ENCODE data around the gene C12orf56. TPM values are rescaled to one million over a fixed set of nuclear protein-coding genes. Genes with fewer than 3 reads are reported as not detected.
"Not testable (repeated sequence)": the region's sequence is repeated elsewhere in the genome, so short reads cannot be mapped to it uniquely, and the experiment has no call there.

C12orf56 gene
- total RNA-seq, 2 experiments from 2014 or later = not detected

DNA sequence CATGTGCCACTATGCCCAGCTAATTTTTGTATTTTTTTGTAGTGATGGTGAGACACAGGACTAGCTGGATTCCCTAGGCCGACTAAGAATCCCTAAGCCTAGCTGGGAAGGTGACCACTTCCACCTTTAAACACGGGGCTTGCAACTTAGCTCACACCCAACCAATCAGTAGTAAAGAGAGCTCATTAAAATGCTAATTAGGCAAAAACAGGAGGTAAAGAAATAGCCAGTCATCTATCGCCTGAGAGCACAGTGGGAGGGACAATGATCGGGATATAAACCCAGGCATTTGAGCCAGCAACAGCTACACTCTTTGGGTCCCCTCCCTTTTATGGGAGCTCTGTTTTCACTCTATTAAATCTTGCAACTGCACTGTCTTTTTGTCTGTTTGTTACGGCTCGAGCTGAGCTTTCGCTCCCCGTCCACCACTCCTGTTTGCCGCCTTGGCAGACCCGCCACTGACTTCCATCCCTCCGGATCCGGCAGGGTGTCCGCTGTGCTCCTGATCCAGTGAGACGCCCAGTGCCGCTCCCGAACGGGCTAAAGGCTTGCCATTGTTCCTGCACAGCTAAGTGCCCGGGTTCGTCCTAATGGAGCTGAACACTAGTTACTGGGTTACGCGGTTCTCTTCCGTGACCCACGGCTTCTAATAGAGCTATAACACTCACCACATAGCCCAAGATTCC lies 70.9 kb downstream of the C12orf56 start:
- H3K27ac Mint-ChIP-seq; DNase-seq; H3K4me3 Mint-ChIP-seq; H3K36me3 Mint-ChIP-seq; H3K4me1 Mint-ChIP-seq; H3K9me3 Mint-ChIP-seq (ENCODE audit: low read depth); ATAC-seq; H3K27me3 Mint-ChIP-seq; CTCF ChIA-PET: not testable (repeated sequence)

DNA sequence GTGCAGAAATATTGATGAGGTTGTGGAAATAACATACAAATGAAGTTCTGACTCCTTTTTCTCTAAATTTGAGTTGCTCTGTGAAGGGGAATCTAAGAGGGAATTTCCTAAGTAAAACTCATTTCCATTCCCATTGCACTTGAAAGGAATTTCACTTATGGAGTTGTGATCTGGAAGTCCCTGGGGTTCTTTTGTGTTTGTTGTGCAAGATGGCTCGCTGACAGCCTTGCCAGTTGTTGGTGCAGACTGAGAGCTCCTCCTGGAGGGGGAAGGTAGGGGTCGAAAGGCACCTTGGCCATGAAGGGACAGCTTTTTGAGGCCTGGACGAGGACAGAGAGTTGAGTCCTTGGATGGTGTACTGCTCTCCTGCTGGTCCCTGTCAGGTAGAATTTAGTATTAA lies 72.0 kb downstream of the C12orf56 start:
- DNase-seq (no peak), ATAC-seq (no peak)
- Mint-ChIP-seq H3K27me3 (no peaks in the 10 kb centered on the region), H3K27ac (no peak overlapping the region), H3K4me3 (no peak overlapping the region), H3K9me3 (ENCODE audit: low read depth) (no peaks in the 10 kb centered on the region), H3K4me1 (no peaks in the 10 kb centered on the region), H3K36me3 (no peaks in the 10 kb centered on the region)
- CTCF ChIA-PET = no interaction called here

DNA sequence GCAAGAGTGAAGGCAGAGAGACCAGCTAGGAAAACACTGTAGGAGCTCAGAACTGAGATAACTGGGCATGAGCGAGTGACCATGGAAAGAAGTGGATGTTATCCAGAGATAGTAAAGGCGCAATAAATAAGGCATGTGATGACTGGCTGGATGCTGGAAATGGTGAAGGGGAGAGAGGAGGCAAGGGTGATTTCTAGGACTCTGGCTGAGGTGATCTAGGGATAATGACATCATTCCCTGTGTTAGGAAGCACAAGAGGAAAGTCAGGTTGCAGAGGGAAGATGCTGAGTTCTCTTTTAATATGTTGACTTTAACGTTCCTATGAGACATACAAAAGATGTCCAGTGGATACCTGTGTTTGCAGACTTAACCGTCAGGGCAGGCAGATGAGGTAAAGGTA lies 78.7 kb downstream of the C12orf56 start:
- no peak for DNase-seq
- ATAC-seq = no peak
- Mint-ChIP-seq H3K27me3 (no peaks in the 10 kb centered on the region), H3K4me3 (no peak overlapping the region), H3K9me3 (ENCODE audit: low read depth) (no peaks in the 10 kb centered on the region), H3K27ac (no peak overlapping the region), H3K36me3 (no peaks in the 10 kb centered on the region), H3K4me1 (no peaks in the 10 kb centered on the region)
- CTCF ChIA-PET = no interaction called here

DNA sequence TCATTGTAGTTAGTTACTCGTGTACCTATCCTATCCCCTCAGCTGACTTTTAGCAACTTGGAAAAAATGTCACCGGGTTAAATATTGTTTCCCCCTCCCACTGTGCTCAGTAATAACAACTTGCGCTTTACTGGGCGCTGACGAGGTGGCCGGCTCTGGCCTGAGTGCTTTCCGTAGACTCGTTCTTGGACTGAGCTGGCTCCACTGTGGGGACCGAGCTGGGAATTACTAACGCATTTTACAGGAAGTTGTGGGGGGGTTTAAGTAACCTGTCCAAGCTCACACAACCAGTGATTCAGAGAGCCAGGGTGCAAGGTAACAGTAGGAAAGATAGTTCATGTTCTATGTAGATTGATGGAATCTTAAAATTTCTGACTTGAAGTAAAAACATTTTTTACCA lies 86.0 kb downstream of the C12orf56 start:
- Mint-ChIP-seq H3K27ac (no peak overlapping the region), H3K4me1 (no peaks in the 10 kb centered on the region), H3K4me3 (no peak overlapping the region), H3K27me3 (no peaks in the 10 kb centered on the region), H3K36me3 (no peaks in the 10 kb centered on the region), H3K9me3 (ENCODE audit: low read depth) (no peaks in the 10 kb centered on the region)
- ATAC-seq (no peak), DNase-seq (no peak)
- CTCF ChIA-PET = no interaction called here

DNA sequence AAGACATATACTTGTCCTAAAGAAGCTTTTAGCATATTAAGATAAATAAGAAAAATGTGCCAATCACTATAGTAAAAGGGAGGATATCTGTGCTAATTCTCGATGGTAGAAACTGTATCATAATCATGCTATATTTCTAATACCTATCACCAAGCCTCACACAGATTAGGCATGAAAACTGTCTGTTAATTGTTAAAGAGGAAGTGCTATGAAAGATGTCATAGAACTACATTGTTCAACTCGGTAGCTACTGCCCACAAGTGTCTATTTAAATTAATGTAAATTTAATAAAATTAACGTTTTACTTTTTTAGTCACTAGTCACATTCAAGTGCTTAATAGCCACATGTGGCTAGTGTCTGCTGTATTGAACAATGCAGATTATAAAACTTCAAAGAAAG lies 90.9 kb downstream of the C12orf56 start:
- ATAC-seq (no peak), DNase-seq (no peak)
- CTCF ChIA-PET = no interaction called here
- Mint-ChIP-seq H3K4me3 (no peak overlapping the region), H3K36me3 (no peaks in the 10 kb centered on the region), H3K4me1 (no peaks in the 10 kb centered on the region), H3K9me3 (ENCODE audit: low read depth) (no peaks in the 10 kb centered on the region), H3K27me3 (peaks cover 10% of the 10 kb centered on the region), H3K27ac (no peak overlapping the region)

DNA sequence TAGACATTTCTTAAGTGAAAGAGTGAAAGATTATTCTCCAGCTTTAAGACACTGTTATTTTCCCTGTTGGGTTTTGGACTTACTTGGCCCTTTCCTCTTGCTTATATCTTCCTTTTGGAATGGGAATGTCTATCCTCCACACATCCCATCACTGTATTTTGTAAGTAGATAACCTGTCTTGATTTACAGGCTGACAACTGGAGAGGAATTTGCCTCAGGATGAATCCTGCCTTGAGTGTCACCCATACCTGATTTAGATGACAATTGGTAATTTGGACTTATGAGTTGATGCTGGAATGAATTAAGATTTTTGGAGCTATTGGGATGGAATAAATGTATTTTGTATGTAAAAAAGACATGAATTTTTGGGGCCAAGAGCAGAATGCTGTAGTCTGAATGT lies 94.3 kb downstream of the C12orf56 start:
- H3K27me3 Mint-ChIP-seq = peaks cover 10% of the 10 kb centered on the region
- no peaks in the 10 kb centered on the region for H3K9me3 Mint-ChIP-seq (ENCODE audit: low read depth)
- H3K36me3 Mint-ChIP-seq = no peaks in the 10 kb centered on the region
- no peak for DNase-seq
- CTCF ChIA-PET = no interaction called here
- no peak for ATAC-seq
- no peak overlapping the region for H3K4me3 Mint-ChIP-seq
- no peaks in the 10 kb centered on the region for H3K4me1 Mint-ChIP-seq
- no peak overlapping the region for H3K27ac Mint-ChIP-seq

DNA sequence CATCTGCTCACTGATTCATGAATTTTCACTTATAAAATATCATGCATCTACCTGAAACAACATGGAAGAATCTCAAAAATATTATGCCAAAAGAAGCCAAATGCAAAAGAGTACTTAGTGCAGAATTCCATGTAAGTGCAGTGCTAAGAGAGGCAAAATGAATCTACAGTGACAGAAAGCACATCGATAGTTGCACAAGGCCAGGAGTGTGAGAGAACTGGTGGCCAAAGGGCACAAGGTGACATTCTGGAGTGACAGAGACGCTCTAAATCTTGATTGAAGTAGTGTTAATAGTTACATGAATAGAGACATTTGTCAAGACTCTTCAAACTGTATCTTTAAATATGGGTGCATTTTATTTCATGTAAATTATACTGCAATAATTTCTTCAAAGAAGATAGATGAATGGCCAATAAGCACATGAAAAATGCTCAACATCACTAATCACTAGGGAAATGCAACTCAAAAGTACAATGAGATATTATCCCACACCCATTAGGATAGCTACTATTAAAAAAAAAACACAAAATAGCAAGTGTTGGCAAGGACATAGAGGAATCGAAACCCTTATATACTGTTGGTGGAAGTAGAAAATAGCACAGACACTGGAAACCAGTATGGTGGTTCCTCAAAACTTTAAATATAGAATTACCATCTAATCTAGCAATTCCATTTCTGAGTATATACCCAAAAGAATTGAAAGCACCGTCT lies 96.7 kb downstream of the C12orf56 start:
- peaks cover 6% of the 10 kb centered on the region for H3K27me3 Mint-ChIP-seq
- no peaks in the 10 kb centered on the region for H3K9me3 Mint-ChIP-seq (ENCODE audit: low read depth)
- H3K4me1 Mint-ChIP-seq = no peaks in the 10 kb centered on the region
- no peak overlapping the region for H3K4me3 Mint-ChIP-seq
- CTCF ChIA-PET = no interaction called here
- DNase-seq (no peak), ATAC-seq (no peak)
- H3K27ac Mint-ChIP-seq = no peak overlapping the region
- no peaks in the 10 kb centered on the region for H3K36me3 Mint-ChIP-seq

DNA sequence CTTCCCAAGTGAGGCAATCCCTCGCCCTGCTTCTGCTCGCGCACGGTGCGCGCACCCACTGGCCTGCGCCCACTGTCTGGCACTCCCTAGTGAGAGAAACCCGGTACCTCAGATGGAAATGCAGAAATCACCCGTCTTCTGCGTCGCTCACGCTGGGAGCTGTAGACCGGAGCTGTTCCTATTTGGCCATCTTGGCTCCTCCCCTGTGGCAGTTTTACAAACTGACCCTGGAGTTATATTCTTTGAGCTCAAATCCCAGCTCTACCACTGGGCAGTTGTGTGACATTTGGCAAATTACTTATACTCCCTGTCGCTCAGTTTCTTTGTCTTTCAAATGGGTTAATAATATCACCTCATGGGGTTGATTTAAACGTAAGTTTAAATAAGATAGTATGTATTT lies 97.4 kb downstream of the C12orf56 start:
- H3K4me3 Mint-ChIP-seq; DNase-seq; H3K36me3 Mint-ChIP-seq; CTCF ChIA-PET; ATAC-seq; H3K27me3 Mint-ChIP-seq; H3K4me1 Mint-ChIP-seq; H3K9me3 Mint-ChIP-seq (ENCODE audit: low read depth); H3K27ac Mint-ChIP-seq: not testable (repeated sequence)

DNA sequence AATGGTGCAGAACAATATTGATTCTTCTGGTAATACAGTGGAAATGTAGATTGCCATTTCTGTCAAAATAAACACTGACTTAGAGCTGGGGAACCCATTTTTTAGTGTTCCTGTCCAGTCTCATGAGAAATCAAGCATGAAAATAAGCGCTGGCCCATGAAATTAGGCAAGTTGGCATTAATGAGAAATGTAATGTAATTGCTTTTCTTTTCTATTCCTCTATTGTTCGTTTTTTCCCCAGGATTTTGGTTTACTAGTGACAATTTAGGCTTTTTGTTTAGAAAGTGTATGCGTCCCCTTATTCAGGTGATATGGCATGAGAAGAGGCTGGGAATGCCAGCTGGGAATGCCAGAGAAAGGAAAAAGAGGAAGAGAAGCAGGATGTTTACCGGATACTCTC lies 104.0 kb downstream of the C12orf56 start:
- CTCF ChIA-PET = no interaction called here
- Mint-ChIP-seq H3K4me1 (no peaks in the 10 kb centered on the region), H3K4me3 (no peak overlapping the region), H3K36me3 (no peaks in the 10 kb centered on the region), H3K27me3 (peaks cover 12% of the 10 kb centered on the region), H3K27ac (no peak overlapping the region), H3K9me3 (ENCODE audit: low read depth) (no peaks in the 10 kb centered on the region)
- DNase-seq (no peak), ATAC-seq (no peak)

DNA sequence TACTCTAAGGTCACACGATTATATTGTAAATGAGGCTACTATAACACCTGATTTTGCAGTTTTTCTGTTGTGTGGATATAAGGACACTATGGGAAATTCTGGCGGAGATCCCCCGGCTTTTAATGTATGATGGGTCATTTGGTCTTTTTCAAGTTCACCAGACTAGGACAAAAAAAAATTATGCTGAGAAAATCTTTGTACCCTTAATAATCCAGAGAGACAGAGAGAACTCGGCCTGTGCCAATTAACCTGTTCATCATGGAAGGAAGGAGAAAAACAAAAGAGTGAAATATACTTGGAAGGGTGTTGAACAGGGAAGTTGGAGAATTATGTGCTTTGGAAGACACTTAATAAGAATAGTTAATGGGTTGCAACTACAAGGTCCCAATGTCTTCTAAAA lies 106.3 kb downstream of the C12orf56 start:
- H3K36me3 Mint-ChIP-seq = no peaks in the 10 kb centered on the region
- no peak for DNase-seq
- no peaks in the 10 kb centered on the region for H3K9me3 Mint-ChIP-seq (ENCODE audit: low read depth)
- H3K27ac Mint-ChIP-seq = no peak overlapping the region
- CTCF ChIA-PET = no interaction called here
- H3K4me3 Mint-ChIP-seq = no peak overlapping the region
- no peak for ATAC-seq
- peaks cover 14% of the 10 kb centered on the region for H3K27me3 Mint-ChIP-seq
- no peaks in the 10 kb centered on the region for H3K4me1 Mint-ChIP-seq

DNA sequence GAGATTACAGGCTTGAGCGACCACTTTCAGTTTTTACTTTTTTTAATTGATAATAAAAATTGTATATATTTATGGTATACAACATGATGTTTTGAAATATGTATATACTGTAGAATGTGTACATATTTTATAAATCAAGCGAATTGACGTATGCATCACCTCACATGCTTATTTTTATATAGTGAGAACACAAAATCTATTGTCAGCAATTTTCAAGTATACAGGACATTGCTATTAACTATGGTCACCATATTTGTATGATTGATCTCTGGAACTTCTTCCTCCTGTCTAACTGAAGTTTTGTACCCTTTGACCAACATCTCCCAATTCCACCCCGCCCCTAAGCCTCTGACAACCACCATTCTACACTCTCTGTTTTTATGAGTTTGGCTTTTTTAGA lies 112.1 kb downstream of the C12orf56 start:
- H3K36me3 Mint-ChIP-seq = no peaks in the 10 kb centered on the region
- no peaks in the 10 kb centered on the region for H3K9me3 Mint-ChIP-seq (ENCODE audit: low read depth)
- peaks cover 8% of the 10 kb centered on the region for H3K27me3 Mint-ChIP-seq
- no peak for DNase-seq
- H3K4me3 Mint-ChIP-seq = no peak overlapping the region
- no peaks in the 10 kb centered on the region for H3K4me1 Mint-ChIP-seq
- CTCF ChIA-PET = no interaction called here
- no peak for ATAC-seq
- H3K27ac Mint-ChIP-seq = no peak overlapping the region

DNA sequence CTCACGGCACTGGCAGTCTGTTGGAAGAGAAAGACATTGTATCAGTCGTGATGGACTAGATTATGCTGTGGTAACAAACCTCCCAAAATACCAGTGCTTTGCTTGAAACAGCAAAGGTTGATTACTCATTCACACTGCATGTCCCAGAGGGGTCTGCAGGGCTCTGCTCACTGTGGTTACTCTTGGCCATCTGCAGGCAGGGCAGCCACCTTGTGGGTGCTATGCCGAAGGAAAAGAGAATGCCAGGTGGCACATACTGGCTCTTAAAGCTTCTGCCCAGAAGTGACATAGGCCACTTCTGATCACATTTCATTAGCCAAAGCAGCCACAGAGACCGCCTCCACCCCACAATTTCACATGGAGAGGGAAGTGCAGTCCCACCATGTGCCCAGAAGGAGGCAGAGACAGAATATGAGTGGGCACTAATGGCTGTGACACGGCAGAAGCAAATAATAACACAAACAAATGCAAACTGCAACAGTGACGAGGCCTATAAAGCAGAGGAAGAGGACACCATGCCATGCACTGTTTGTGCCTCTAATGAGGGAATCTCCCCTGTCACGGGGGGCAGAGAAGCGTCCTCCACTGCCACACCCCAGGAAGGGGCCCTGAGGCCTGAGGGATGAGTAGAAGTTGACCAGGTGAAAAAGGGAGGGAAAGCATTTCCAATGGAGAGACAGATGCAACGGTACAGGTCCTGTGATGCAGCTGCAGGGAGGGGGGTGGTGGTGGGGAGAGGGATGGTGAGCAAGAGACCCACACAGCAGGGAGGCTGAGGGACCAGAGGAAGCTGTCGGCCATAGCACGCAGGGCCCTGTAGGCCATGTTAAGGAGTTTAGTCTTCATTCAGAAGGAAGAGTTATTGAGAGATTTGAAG lies 116.8 kb downstream of the C12orf56 start:
- CTCF ChIA-PET = no interaction called here
- H3K27ac Mint-ChIP-seq = no peak overlapping the region

DNA sequence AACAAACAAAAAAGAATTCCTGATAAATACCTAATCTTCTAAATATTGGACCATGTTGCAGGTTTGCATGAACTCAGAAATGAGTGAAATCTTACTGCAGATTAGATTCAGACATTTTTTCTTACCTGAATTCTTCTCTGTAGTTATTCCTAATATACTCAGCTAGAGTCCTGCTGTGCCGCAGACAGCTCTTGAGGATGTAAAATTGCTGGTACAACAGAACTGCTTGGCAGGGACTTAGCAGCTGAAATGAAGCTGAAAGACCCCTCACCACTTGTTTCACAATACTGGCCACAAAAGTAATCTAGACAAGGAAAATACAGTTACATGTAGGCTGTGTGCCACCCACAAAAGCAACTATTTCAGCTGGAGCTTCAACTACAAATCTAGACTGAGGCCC lies 120.1 kb downstream of the C12orf56 start:
- H3K27me3 Mint-ChIP-seq = peaks cover 14% of the 10 kb centered on the region
- no peak for ATAC-seq
- peaks cover 4% of the 10 kb centered on the region for H3K4me1 Mint-ChIP-seq
- no peak overlapping the region for H3K27ac Mint-ChIP-seq
- no peak for DNase-seq
- no peaks in the 10 kb centered on the region for H3K36me3 Mint-ChIP-seq
- CTCF ChIA-PET = no interaction called here
- H3K4me3 Mint-ChIP-seq = no peak overlapping the region
- H3K9me3 Mint-ChIP-seq (ENCODE audit: low read depth) = no peaks in the 10 kb centered on the region

More for the DNA sequence above, 116.8 kb downstream of the C12orf56 start:
- ATAC-seq (no peak), DNase-seq (no peak)
- peaks cover 7% of the 10 kb centered on the region for H3K27me3 Mint-ChIP-seq
- no peaks in the 10 kb centered on the region for H3K36me3 Mint-ChIP-seq
- H3K4me1 Mint-ChIP-seq = no peaks in the 10 kb centered on the region
- no peak overlapping the region for H3K4me3 Mint-ChIP-seq
- no peaks in the 10 kb centered on the region for H3K9me3 Mint-ChIP-seq (ENCODE audit: low read depth)

DNA sequence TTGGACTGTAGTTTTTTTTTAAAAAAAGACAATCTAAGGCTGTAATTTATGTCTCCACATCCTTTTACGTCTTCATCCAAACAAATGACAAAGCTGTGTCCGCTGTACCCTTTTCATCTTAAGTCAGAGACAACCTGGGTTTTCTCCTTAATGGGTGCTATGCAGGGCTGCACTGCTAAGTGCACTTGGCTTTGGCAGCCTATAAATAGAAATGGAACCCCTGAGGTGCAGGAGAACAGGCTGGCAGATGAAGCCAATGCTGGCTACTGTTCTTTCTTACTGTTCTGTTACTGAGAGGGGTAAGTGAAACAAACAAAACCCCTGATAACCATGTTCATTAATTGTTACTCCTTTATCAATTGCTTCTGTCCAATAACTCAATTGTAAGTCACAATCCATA lies 121.4 kb downstream of the C12orf56 start:
- H3K4me3 Mint-ChIP-seq = no peak overlapping the region
- ATAC-seq (no peak), DNase-seq (no peak)
- CTCF ChIA-PET = no interaction called here
- no peak overlapping the region for H3K27ac Mint-ChIP-seq
- peaks cover 18% of the 10 kb centered on the region for H3K27me3 Mint-ChIP-seq
- H3K36me3 Mint-ChIP-seq = no peaks in the 10 kb centered on the region
- no peaks in the 10 kb centered on the region for H3K9me3 Mint-ChIP-seq (ENCODE audit: low read depth)
- H3K4me1 Mint-ChIP-seq = peaks cover 4% of the 10 kb centered on the region
